ENCODE data around the gene ZSCAN5B. TPM values are rescaled to one million over a fixed set of nuclear protein-coding genes. Genes with fewer than 3 reads are reported as not detected.

Gene ZSCAN5B
- total RNA-seq, 1 experiment from 2014 or later, result not detected

DNA sequence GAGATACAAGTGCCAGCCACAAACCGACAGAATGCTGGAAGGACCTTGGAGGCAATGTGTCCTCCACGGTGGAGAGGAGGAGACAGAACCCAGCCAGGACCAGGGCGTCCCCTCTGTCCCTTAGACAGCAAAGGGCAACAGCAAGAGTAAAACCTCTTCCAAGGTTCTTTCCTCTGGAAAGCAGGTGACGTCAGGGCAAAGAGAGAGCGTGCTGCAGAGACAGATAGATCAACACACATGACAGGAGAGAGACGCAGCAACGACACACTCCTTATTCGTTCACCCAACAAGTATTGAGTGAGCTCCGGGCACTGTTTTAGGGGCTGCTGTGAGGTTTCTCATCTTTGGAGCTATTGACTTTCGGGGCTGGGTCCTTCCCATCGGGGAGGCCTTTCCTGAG is 23.0 kb downstream of the ZSCAN5B start:
- H3K36me3 ChIP-seq (ENCODE audit: insufficient read depth, low read length, poor library complexity, severe bottlenecking), result no peaks in the 10 kb centered on the region
- BruUV-seq (replicated peaks), result no TSS peak
- H3K27ac ChIP-seq (ENCODE audit: low read depth, low read length, poor library complexity, severe bottlenecking), result no peak overlapping the region
- no peak overlapping the region for H3K4me3 ChIP-seq (ENCODE audit: low read depth, low read length, poor library complexity, severe bottlenecking)
- ChIA-PET CTCF (interaction anchor here (1.4 kb wide), 1 partner anchor 94 kb away, joined by 3 read pairs; no protein-coding TSS in a partner anchor), POLR2A (ENCODE audit: low non-redundant PET) (no interaction called here)
- H3K27me3 ChIP-seq (replicated peaks; ENCODE audit: insufficient read depth, low read depth, low read length, poor library complexity), result peaks cover 14% of the 10 kb centered on the region
- H3K9me3 ChIP-seq (ENCODE audit: low read depth, low read length, poor library complexity, severe bottlenecking), result no peaks in the 10 kb centered on the region
- no peaks in the 10 kb centered on the region for H3K4me1 ChIP-seq (ENCODE audit: insufficient read depth, low read length, poor library complexity, severe bottlenecking)
- no peak for DNase-seq (ENCODE audit: low spot score)
- intact Hi-C loops (cut with micrococcal nuclease; ENCODE audit: unreplicated experiment), result no loop called here
- no peak for TF ChIP-seq EZH2 (IDR thresholded peaks at IDR 0.05; ENCODE audit: borderline replicate concordance, low read depth, low read length, poor library complexity, severe bottlenecking)

DNA sequence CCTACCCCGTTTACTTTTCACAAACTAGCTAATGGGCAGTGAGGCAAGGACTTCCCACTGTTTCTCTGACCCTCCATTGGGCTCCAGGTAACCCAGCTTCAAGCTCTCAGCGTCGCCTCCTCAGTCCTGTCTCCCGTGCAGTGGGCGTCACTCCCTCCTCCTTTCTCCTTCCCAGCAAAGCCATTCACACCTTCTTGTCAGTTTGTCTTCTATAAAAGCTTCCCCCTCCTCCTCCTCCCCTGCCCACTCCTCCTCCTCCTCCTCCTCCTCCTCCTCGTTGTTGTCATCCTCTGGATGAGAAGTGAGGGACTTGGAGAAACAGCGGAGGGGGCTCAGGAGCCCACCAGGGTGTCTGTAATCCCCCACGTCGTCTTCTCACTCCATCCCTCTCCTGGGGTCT is 23.5 kb downstream of the ZSCAN5B start:
- CTCF ChIA-PET, result no interaction called here
- no peak overlapping the region for H3K4me3 ChIP-seq (ENCODE audit: low read depth, low read length, poor library complexity, severe bottlenecking)
- POLR2A ChIA-PET (ENCODE audit: low non-redundant PET), result no interaction called here
- H3K27ac ChIP-seq (ENCODE audit: low read depth, low read length, poor library complexity, severe bottlenecking), result no peak overlapping the region
- no peaks in the 10 kb centered on the region for H3K4me1 ChIP-seq (ENCODE audit: insufficient read depth, low read length, poor library complexity, severe bottlenecking)
- no peak for TF ChIP-seq EZH2 (IDR thresholded peaks at IDR 0.05; ENCODE audit: borderline replicate concordance, low read depth, low read length, poor library complexity, severe bottlenecking)
- TF ChIP-seq, protein P1, sequence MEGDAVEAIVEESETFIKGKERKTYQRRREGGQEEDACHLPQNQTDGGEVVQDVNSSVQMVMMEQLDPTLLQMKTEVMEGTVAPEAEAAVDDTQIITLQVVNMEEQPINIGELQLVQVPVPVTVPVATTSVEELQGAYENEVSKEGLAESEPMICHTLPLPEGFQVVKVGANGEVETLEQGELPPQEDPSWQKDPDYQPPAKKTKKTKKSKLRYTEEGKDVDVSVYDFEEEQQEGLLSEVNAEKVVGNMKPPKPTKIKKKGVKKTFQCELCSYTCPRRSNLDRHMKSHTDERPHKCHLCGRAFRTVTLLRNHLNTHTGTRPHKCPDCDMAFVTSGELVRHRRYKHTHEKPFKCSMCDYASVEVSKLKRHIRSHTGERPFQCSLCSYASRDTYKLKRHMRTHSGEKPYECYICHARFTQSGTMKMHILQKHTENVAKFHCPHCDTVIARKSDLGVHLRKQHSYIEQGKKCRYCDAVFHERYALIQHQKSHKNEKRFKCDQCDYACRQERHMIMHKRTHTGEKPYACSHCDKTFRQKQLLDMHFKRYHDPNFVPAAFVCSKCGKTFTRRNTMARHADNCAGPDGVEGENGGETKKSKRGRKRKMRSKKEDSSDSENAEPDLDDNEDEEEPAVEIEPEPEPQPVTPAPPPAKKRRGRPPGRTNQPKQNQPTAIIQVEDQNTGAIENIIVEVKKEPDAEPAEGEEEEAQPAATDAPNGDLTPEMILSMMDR (conservative IDR thresholded peaks at IDR 0.05; ENCODE audit: low read depth, low read length), result no peak
- H3K9me3 ChIP-seq (ENCODE audit: low read depth, low read length, poor library complexity, severe bottlenecking), result no peaks in the 10 kb centered on the region
- BruUV-seq (replicated peaks), result no TSS peak
- H3K27me3 ChIP-seq (replicated peaks; ENCODE audit: insufficient read depth, low read depth, low read length, poor library complexity), result peaks cover 14% of the 10 kb centered on the region
- intact Hi-C loops (cut with micrococcal nuclease; ENCODE audit: unreplicated experiment), result no loop called here
- DNase-seq (ENCODE audit: low spot score), result no peak
- H3K36me3 ChIP-seq (ENCODE audit: insufficient read depth, low read length, poor library complexity, severe bottlenecking), result no peaks in the 10 kb centered on the region

DNA sequence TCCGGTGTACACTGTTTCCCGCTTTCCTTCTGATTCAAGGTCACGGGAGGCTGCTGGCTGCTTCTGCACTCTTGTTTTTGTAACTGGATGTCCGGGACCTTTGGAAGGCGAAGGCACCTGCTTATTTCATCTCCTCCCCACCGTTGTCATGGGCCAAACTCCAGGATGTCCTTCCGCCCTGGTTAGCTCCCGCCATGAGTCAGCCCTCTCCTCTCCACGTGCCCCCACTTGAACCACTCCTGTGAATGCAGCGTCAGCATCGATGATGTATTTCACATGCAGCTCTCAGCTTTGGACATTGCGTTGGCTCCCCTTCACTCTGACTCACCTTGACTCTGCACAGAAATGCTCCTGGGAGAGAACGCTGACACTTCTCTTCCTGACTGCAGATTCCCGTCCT is 27.3 kb downstream of the ZSCAN5B start:
- Histone ChIP-seq H3K4me3 (ENCODE audit: low read depth, low read length, poor library complexity, severe bottlenecking) (no peak overlapping the region), H3K27ac (ENCODE audit: low read depth, low read length, poor library complexity, severe bottlenecking) (no peak overlapping the region), H3K4me1 (ENCODE audit: insufficient read depth, low read length, poor library complexity, severe bottlenecking) (no peaks in the 10 kb centered on the region), H3K9me3 (ENCODE audit: low read depth, low read length, poor library complexity, severe bottlenecking) (no peaks in the 10 kb centered on the region), H3K27me3 (replicated peaks; ENCODE audit: insufficient read depth, low read depth, low read length, poor library complexity) (peaks cover 14% of the 10 kb centered on the region), H3K36me3 (ENCODE audit: insufficient read depth, low read length, poor library complexity, severe bottlenecking) (no peaks in the 10 kb centered on the region)
- DNase-seq (ENCODE audit: low spot score), result no peak
- ChIA-PET CTCF (interaction anchor here (0.7 kb wide), 2 partner anchors 65 to 658 kb away, joined by 3 to 4 read pairs; no protein-coding TSS in a partner anchor), POLR2A (ENCODE audit: low non-redundant PET) (no interaction called here)
- intact Hi-C loops (cut with micrococcal nuclease; ENCODE audit: unreplicated experiment), result no loop called here
- BruUV-seq (replicated peaks), result no TSS peak
- TF ChIP-seq EZH2 (IDR thresholded peaks at IDR 0.05; ENCODE audit: borderline replicate concordance, low read depth, low read length, poor library complexity, severe bottlenecking), result no peak
- TF ChIP-seq, protein P1 (conservative IDR thresholded peaks at IDR 0.05; ENCODE audit: low read depth, low read length), result no peak

DNA sequence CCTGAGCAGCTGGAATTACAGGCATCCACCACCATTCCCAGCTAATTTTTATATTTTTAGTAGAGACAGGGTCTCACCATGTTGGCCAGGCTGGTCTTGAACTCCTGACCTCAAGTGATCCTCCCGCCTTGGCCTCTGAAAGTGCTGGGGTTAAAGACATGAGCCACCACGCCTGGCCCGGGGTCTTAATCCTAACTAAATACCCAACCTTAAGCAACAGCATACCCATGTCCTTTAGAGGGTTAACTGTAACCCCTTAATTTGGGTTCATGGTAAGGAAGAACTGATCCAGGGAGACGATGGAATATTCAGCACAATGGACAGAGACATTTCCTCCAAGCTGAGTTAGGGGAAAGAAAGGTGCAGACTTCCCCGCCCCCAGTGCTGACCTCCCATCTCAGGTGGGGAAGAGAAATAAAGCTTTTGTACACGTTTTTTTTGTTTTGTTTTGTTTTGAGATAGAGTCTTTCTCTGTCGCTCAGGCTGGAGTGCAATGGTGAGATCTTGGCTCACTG is 30.5 kb downstream of the ZSCAN5B start:
- CTCF ChIA-PET, result interaction anchor here (0.6 kb wide), 1 partner anchor 85 kb away, joined by 3 read pairs; no protein-coding TSS in a partner anchor
- TF ChIP-seq EZH2 (IDR thresholded peaks at IDR 0.05; ENCODE audit: borderline replicate concordance, low read depth, low read length, poor library complexity, severe bottlenecking), result no peak
- TF ChIP-seq, protein P1 (conservative IDR thresholded peaks at IDR 0.05; ENCODE audit: low read depth, low read length), result no peak
- POLR2A ChIA-PET (ENCODE audit: low non-redundant PET), result no interaction called here

More for the DNA sequence above, 30.5 kb downstream of the ZSCAN5B start:
- no peaks in the 10 kb centered on the region for H3K36me3 ChIP-seq (ENCODE audit: insufficient read depth, low read length, poor library complexity, severe bottlenecking)
- no peak overlapping the region for H3K27ac ChIP-seq (ENCODE audit: low read depth, low read length, poor library complexity, severe bottlenecking)
- no peaks in the 10 kb centered on the region for H3K27me3 ChIP-seq (replicated peaks; ENCODE audit: insufficient read depth, low read depth, low read length, poor library complexity)
- H3K9me3 ChIP-seq (ENCODE audit: low read depth, low read length, poor library complexity, severe bottlenecking), result no peaks in the 10 kb centered on the region
- no TSS peak for BruUV-seq (replicated peaks)
- H3K4me3 ChIP-seq (ENCODE audit: low read depth, low read length, poor library complexity, severe bottlenecking), result no peak overlapping the region
- intact Hi-C loops (cut with micrococcal nuclease; ENCODE audit: unreplicated experiment), result no loop called here
- DNase-seq (ENCODE audit: low spot score), result peak; percentile 36
- H3K4me1 ChIP-seq (ENCODE audit: insufficient read depth, low read length, poor library complexity, severe bottlenecking), result no peaks in the 10 kb centered on the region
